Sigmoid colon (tissue), 4 donors: ENCODE measurements around the gene STAG3.

Source experiments
- CTCF ChIP-seq, 4 experiments: fragments of 450-650 bp in 3 of 4; fragments of 200-600 bp in 1 of 4; IDR thresholded peaks; one replicate each; pipeline ENCODE4 v1.5.1; 2016 to 2019; ENCODE audit warnings: antibody characterized with exemption in 4 of 4, mild to moderate bottlenecking in 3 of 4, moderate library complexity in 2 of 4
- EP300 ChIP-seq, 4 donors: sonication (generic); formaldehyde crosslinking; IDR thresholded peaks; one replicate each; pipeline ENCODE4 v1.6.1; 2017; ENCODE audit warnings: antibody characterized with exemption in 4 of 4

GRCh38 chr7:100198266-100198665 is 20.5 kb downstream of the STAG3 start:
- TF ChIP-seq CTCF (IDR thresholded peaks at IDR 0.05) = no peak
- TF ChIP-seq EP300 (IDR thresholded peaks at IDR 0.05) = no peak
